ENCODE data around the gene TLR4.

The TLR4 gene

GRCh38 chr9:117746263-117746662 lies 42.1 kb downstream of the TLR4 start:
- no peak for DNase-seq

GRCh38 chr9:117747386-117747970 lies 43.3 kb downstream of the TLR4 start:
- no peak for DNase-seq

GRCh38 chr9:117750401-117750800 lies 46.2 kb downstream of the TLR4 start:
- DNase-seq, result no peak

DNA sequence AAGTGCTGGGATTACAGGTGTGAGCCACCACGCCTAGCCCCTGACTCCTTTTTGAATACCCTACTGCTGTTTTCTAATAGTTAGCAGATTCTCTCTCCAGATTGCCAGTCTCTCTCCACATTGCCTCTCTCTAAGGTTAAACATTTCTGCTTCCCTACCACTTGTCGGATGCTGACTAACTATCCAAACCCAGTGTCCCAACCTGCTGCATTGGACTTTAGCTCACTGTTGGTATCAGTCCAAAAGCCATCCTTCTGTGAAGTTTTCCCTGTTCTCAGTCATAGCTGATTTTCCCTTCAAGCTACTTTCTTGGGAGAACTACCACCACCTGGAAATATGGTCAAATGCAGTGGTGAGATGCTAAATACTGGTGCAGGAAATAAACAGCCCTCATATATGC lies 48.7 kb downstream of the TLR4 start:
- DNase-seq, result no peak

GRCh38 chr9:117757561-117758190 lies 53.5 kb downstream of the TLR4 start:
- no peak for DNase-seq

DNA sequence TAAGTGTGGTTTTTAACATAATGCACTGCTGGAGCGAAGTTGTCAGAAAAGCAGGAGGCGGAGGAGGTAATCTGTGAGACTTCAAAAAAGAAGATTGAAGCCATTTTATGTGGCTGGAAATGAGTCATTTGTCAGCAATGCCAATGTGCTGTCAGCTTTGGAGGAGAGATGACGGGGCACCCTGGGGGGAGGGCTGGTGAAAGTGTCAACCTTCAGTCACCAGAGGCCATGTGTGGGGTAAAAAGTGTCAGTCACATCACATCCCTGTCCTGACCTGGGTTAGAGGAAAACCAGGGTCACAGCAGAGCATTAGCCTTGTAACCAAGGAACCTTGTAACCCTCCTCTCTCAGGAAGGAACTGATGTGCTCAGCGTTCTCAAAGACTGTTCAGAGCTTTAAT lies 59.1 kb downstream of the TLR4 start:
- DNase-seq, result no peak

DNA sequence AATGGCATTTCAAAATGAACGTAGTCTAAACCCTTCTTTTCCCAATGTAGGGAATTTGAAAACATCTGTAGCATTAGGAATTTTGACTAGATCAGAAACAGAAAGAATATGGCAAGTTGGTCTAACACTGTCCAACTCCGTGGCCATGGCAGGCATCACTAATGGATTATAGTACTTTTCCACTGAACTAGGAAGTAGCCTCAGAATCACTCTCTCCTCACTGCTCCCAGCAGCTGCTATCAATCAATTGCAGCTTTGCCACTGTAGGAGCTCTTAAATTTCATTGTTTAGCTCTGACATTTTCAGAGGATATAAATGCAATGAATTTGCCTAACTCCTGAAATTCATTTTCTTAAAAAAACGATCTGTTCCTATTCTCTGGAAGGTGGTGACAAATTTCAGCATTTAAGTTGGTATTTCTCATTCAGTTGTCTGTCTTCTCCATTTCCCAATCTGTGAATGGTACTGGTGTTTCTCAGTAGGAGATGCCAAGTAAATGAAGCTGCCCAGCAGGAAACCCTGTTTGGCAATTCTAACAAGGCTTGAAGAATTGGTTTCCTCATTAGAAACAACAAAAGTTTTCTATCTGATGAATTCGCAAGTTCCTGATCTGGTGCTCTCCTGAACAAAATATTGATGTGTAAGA lies 64.7 kb downstream of the TLR4 start:
- no peak for DNase-seq

GRCh38 chr9:117771136-117771535 lies 66.9 kb downstream of the TLR4 start:
- DNase-seq, result no peak

DNA sequence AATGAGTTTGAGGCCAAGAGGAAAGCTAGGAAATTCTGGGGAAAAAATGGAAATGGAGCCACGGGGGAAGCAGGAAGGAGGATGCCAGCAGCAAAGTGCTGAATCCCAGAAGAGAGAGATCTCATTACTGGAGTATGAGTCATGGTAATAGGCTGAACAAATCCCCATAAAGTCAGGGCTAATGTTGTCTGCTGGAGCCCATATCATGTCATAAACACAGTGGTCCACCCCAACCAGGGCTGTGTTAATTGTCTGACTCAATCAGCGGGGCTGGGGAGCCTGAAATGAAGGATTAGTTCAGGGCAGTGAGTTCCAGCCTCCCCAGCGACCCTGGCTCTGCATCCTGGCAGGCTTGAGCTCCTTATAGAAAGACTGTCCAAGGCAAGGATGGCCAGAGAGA lies 68.8 kb downstream of the TLR4 start:
- no peak for DNase-seq

All from activated CD4-positive, alpha-beta T cell treated with anti-CD3 and anti-CD28 coated beads for 1 hour (primary cell).